ENCODE results near the gene TMEM114. TPM values are rescaled to one million over a fixed set of nuclear protein-coding genes. Genes with fewer than 3 reads are reported as not detected.
"Not testable (repeated sequence)": the region's sequence is repeated elsewhere in the genome, so short reads cannot be mapped to it uniquely, and the experiment has no call there.

Gene TMEM114
- total RNA-seq, 1 experiment from 2014 or later, result not detected

DNA sequence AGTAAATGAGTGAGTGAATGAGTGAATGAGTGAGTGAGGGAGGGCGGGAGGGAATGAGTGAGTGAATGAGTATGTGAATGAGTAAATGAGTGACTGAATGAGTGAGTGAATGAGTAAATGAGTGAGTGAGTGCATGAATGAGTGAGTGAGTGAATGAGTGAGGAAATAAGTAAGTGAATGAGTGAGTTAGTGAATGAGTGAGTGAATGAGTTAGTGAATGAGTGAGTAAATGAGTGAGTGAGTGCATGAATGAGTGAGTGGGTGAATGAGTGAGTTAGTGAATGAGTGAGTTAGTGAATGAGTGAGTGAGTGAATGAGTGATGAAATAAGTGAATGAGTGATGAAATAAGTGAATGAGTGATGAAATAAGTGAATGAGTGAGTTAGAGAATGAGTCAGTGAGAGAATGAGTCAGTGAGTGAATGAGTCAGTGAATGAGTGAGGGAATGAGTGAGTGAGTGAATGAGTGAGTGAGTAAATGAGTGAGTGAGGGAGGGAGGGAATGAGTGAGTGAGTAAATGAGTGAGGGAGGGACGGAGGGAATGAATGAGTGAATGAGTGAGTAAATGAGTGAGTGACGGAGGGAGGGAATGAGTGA is 26.3 kb downstream of the TMEM114 start:
- DNase-seq (ENCODE audit: low read depth); in situ Hi-C loops (cut with HindIII; ENCODE audit: low pct_unique_long_range_greater_than_20kb, low sequenced_read_pairs): not testable (repeated sequence)

DNA sequence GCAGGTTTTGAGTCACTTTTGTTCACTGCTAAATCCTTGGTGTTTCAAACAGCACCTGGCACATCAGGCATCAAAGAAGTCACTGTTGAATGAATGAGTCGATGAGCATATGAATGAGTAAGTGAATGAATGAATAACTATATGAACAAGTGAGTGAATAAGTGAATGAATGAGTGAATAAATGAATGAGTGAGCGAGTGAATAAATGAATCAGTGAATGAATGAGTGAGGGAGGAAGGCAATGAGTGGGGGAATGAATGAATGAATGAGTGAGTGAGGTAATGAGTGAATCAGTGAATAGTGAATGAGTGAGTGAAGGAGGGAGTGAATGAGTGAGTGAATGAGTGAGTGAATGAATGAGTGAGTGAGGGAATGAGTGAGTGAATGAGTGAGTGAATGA is 28.8 kb downstream of the TMEM114 start:
- DNase-seq (ENCODE audit: low read depth), result no peak
- in situ Hi-C loops (cut with HindIII; ENCODE audit: low pct_unique_long_range_greater_than_20kb, low sequenced_read_pairs), result no loop called here

DNA sequence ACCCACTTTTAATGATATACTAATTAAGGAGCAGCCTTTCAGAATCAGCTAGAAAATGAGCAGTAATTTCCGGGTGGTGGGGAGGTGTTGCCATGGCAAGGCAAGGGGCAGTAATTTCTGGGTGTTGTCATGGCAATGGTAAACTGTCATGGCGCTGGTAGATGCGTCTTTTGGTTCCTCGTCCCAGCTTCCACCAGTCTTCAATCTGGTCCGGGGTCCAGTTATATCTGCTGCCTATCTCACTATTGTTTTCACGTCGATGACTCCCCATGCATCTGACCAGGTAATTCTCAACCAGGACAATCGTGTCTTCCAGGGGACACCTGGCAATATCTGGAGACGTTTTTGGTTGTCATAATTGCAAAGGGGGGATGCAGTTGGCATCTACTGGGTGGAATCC is 34.9 kb downstream of the TMEM114 start:
- DNase-seq (ENCODE audit: low read depth), result no peak
- in situ Hi-C loops (cut with HindIII; ENCODE audit: low pct_unique_long_range_greater_than_20kb, low sequenced_read_pairs), result no loop called here

DNA sequence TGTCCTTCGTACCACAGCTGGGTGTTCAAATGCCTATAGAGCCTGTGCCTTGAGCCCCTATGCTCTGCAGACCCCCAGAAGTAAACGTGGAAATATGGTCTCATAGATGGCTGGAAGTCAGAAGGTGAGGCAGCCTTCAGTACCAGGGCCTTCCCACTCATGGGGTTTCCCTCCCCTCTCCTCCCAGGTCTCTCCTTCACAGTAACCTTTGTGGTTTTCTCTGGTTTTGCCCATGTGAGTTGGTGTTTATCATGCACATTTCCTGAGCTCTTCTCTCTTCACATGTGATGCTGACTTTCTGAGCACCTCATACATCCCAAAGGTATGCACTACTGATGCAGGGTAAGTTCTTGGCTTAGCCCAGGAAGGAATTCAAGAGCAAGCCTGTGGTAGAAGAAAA is 35.4 kb downstream of the TMEM114 start:
- DNase-seq (ENCODE audit: low read depth), result no peak
- in situ Hi-C loops (cut with HindIII; ENCODE audit: low pct_unique_long_range_greater_than_20kb, low sequenced_read_pairs), result no loop called here

DNA sequence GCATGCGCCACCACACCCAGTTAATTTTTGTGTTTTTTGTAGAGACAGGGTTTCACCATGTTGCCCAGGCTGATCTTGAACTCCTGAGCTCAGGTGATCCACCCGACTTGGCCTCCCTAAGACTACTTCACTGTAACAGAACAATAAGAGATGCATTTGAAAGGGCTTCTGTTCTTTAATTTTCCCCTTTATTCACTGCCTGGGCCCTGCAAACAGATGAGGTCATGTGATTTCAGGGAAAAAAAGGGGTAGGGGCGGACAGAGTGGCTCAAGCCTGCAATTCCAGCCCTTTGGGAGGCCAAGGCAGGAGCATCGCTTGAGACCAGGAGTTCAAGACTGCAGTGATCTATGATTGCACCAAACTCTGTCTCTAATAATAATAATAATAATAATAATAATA is 36.3 kb downstream of the TMEM114 start:
- in situ Hi-C loops (cut with HindIII; ENCODE audit: low pct_unique_long_range_greater_than_20kb, low sequenced_read_pairs), result no loop called here
- no peak for DNase-seq (ENCODE audit: low read depth)

DNA sequence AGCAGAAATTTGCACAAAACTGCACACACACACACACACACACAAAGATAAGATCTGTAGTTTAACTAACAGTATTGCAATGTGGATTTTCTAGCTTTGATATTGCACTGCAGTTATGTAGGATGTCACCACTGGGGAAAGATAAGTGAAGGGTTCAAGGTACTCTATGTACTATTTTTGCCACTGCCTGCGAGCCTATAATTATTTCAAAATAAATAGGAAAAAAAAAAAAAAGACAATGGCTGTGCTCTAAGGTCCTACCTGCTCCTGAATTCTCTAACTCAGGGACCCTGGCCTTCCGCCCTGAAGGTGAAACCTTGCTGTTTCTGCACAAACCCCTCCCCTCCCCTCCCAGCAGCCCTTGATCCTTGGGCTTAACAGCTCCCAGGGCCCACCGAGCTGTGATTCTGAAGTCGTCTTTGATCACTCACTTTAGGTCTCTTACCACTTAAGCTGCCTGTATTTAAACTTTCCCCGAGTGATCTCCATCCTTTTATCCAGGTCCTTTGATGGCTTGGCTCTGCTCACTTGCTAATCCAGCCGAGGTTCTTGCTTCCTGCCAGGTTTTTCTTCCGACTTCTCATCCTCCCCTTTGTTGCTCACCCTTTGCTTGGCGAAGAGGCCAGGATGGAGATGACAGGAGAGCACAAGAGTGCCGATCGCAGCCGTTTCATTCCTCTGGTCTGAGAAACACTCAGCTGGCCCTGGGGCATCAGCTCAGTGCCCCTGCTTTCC is 37.7 kb downstream of the TMEM114 start:
- no peak for DNase-seq (ENCODE audit: low read depth)
- in situ Hi-C loops (cut with HindIII; ENCODE audit: low pct_unique_long_range_greater_than_20kb, low sequenced_read_pairs), result no loop called here

DNA sequence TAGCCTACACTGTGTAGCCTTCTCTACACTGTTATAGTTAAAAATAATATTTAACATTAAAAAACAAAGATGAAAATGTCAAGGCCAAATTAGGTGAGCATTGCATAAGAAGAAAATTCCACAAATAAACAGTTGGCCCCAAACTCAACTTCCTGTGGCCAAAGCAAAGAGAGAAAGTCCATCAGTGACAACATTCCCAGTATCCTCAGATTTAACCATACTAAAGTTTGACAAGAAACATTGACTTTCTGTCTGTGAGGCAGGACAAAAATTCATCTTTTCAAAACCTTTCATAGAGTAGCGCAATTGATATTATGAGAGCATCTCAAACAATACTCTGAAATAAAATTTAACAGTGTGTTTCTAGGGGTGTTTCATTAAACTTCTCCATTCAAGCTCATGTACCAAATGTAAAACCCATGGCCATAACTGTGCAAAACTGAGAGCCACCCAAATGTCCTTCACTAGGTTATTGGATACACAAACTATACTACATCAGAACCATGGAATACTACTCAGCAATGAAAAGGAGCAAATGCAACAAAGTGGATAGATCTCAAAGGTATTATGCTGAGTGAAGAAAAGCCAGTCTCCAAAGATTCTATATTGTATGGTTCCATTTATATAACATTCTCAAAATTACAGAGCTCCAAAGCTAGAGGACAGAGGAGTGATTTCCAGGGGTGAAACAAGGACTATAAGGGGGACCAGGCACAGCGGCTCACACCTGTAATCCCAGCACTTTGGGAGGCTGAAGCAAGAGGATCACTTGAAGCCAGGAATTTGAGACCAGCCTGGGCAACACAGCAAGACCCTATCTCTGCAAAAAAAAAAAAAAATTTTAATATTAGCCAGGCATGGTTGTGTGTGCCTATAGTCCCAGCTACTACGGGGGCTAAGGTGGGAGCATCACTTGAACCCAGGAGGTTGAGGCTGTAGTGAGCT is 38.7 kb downstream of the TMEM114 start:
- no peak for DNase-seq (ENCODE audit: low read depth)
- in situ Hi-C loops (cut with HindIII; ENCODE audit: low pct_unique_long_range_greater_than_20kb, low sequenced_read_pairs), result no loop called here

DNA sequence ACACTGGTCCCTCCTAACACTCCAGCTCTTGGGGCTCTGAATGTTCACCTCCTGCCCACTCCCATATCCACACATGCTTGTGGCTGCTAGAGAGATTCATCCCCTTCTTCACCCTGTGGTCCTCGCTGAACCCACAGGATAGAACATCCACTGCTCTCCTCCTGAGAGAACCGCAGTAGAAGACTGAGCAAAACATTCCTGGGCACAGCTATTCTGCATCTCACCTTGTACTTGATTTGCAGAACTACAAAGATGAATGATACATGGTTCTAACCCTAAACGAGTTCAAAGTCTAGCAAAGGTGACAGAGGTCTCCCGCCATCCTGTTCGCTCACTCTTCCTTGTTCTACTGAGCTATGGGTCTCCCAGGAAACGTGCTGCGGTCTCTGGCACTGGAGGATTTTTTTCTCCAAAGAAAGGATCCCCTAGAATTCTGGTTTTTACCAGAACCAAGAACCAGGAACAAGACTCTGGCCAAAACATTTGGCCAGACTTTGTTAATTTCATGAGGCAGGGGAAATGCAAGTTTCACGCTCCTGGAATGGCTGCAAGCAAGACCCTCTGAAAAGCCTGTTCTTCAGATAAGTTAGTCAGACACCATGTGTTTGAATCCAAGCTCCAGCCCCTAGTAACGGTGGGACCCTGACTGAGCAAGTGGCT is 39.5 kb downstream of the TMEM114 start:
- in situ Hi-C loops (cut with HindIII; ENCODE audit: low pct_unique_long_range_greater_than_20kb, low sequenced_read_pairs), result no loop called here
- no peak for DNase-seq (ENCODE audit: low read depth)

DNA sequence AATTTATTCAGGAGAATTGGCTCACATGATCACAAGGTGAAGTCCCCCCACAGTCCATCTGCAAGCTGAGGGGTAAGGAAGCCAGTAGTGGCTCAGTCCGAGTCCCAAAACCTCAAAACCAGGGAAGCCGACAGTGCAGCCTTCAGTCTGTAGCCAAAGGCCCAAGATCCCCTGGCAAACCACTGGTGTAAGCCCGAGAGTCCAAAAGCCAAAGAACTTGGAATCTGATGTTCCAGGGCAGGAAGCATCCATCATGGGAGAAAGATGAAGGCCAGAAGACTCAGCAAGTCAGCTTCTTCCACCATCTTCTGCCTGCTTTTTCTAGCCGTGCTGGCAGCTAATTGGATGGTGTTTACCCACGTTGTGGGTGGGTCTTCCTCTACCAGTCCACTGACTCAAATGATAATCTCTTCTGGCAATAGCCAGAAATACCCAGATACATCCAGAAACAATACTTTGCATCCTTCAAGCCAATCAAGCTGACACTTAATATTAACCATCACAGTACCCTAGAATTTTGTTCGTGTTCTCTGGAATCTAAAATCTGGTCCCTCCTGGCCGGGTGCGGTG is 40.4 kb downstream of the TMEM114 start:
- in situ Hi-C loops (cut with HindIII; ENCODE audit: low pct_unique_long_range_greater_than_20kb, low sequenced_read_pairs), result no loop called here
- no peak for DNase-seq (ENCODE audit: low read depth)

DNA sequence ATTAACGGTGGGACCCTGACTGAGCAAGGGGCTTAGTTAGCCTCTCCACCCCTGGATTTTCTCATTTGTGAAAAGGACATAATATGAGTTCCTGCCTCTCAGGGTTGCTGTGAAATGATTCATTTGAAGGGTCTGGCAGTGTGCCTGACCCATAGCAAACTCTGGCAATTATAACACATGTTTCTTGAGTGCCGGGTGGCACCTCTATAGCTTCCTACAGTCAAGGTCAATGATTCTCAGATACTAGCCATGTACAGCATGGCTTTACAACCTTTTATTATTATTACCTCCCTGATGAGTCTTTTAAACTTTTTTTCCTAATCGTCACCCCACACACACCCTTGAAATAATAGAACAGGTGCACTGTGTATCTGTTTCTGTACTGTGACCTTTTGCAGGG is 42.1 kb downstream of the TMEM114 start:
- in situ Hi-C loops (cut with HindIII; ENCODE audit: low pct_unique_long_range_greater_than_20kb, low sequenced_read_pairs), result no loop called here
- DNase-seq (ENCODE audit: low read depth), result no peak

DNA sequence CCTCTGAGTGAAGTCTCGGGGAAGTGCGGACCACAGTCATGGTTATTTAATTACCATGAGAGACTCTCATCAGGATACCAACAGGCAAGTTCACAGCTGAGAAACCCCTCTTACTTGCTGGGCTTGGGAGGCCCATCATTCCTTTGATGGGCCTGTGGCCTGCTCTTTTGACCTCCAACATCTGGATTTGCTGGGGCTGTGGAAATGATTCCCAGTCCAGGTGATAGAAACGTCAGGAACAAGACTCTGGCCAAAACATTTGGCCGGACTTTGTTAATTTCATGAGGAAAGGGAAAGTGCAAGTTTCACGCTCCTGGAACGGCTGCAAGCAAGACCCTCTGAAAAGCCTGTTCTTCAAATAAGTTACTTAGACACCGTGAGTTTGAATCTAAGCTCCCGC is 42.5 kb downstream of the TMEM114 start:
- in situ Hi-C loops (cut with HindIII; ENCODE audit: low pct_unique_long_range_greater_than_20kb, low sequenced_read_pairs), result no loop called here
- DNase-seq (ENCODE audit: low read depth), result no peak

DNA sequence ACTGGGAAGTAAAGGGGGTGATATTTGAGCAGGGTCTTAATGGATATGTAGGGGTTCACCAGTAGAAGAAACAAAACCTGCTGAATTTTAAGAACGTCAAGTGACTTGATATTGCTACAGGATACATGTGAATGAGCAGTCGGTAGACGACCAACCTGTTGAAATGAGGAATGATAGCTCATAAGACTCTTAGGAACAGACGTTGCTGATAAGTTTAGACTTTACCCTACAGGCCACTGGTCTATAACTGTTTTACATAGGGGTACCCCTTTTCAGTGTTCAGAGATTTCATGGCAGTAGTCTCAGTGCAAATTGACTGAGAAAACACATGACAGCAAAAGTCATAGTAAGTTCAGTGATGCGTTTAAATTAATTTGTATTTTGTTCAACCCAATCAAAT is 45.9 kb downstream of the TMEM114 start:
- in situ Hi-C loops (cut with HindIII; ENCODE audit: low pct_unique_long_range_greater_than_20kb, low sequenced_read_pairs), result no loop called here
- no peak for DNase-seq (ENCODE audit: low read depth)

DNA sequence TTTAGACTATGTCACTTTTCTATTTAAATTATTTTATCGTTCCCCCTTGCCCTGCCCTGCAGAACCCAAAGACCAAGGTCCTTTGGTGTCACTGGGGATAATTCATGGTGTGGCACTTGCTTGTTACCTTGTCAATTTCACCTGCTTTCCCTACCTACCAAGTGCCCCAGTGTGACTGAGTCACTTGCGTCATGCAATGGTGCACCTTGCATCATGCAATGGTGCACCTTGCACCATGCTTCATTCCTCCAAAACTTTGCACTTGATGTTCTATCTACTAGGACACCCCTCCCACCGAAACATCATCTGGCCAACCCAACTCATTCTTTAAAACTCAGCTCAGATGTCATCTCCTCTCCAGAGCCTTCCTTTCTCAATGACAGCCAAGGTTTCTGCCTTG is 47.1 kb downstream of the TMEM114 start:
- in situ Hi-C loops (cut with HindIII; ENCODE audit: low pct_unique_long_range_greater_than_20kb, low sequenced_read_pairs), result no loop called here
- no peak for DNase-seq (ENCODE audit: low read depth)

DNA sequence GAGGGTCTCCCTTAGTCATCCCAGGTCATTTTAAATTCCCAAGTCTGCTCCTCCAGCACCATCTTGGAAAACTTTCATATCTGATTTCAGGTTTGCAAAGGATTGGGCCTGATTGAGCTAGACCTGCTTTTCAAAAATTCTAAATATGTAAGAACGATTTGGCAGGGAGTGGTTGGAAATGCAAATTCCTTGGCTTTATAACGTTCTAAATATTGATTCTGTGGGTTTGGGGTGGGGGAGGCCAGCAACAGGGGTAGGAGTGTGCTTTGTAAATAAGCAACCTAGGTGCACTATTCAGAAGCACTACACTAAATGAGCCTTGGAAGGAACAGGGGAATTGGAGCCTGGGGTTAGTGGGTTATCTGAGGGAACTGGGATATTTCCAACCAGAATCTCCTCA is 47.9 kb downstream of the TMEM114 start:
- in situ Hi-C loops (cut with HindIII; ENCODE audit: low pct_unique_long_range_greater_than_20kb, low sequenced_read_pairs), result no loop called here
- no peak for DNase-seq (ENCODE audit: low read depth)

DNA sequence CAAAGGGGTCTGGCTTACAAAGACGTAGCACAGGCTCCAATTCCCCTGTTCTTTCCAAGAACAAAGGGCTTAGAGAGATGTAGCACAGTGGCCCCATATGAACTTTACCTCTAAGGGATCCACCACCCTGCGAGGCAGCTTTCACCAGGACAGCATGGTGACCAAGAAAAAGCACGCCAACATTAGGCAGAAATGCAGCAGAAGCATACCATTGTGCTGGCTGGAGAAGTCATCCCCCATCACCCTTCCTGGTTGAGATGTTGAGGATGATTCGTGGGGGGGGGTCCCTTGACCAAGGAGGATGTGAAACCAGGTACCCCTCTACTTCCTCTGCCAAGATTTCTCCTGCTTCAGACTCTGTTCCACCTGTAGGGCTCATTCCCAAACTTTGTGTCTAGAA is 48.4 kb downstream of the TMEM114 start:
- no peak for DNase-seq (ENCODE audit: low read depth)
- in situ Hi-C loops (cut with HindIII; ENCODE audit: low pct_unique_long_range_greater_than_20kb, low sequenced_read_pairs), result no loop called here

DNA sequence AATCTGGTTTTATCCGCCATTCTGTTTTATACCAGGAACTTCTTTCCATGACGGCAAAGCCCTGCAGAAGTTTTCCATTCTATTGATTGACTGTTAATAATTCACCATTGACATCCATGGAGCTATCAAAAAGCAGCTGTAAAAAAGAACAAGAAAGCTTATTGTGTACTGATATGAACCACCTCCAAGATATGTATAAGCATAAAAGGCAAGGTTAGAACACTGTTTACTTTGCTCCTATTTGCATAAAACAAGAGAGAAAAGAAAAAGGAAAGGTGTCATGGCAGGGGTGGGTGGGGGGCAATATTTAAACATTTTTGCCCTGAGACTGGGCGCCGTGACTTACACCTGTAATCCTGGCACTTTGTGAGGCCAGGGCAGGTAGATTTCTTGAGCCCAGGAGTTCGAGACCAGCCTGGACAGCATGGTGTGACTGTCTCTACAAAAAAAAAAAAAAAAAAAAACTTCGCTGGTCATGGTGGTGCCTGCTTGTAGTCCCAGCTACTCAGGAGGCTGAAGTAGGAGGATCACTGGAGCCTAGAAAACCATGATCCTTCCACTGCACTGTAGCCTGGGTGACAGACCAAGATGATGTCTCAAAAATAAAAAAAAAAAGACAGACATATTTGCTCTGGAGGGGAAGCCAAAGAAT is 52.5 kb downstream of the TMEM114 start:
- in situ Hi-C loops (cut with HindIII; ENCODE audit: low pct_unique_long_range_greater_than_20kb, low sequenced_read_pairs), result no loop called here
- DNase-seq (ENCODE audit: low read depth), result no peak

DNA sequence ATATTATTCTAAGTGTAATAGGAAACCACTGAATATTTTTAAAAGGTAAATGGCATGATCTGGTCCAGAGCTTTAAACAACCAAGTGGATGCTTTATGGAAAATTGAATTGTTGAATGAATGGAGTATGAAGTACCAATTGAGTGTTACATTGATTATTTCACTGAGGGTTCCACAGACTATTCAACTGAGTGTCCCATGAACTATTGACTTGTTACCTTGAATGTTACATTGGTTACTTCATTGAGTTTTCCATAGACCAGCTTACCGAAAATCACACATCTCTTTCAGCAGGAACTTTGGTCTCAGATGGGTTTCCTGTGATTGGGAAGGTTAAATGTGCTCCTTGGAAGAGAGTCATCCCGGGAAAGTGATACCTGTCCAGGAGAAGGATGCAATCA is 56.8 kb downstream of the TMEM114 start:
- in situ Hi-C loops (cut with HindIII; ENCODE audit: low pct_unique_long_range_greater_than_20kb, low sequenced_read_pairs), result no loop called here
- no peak for DNase-seq (ENCODE audit: low read depth)

DNA sequence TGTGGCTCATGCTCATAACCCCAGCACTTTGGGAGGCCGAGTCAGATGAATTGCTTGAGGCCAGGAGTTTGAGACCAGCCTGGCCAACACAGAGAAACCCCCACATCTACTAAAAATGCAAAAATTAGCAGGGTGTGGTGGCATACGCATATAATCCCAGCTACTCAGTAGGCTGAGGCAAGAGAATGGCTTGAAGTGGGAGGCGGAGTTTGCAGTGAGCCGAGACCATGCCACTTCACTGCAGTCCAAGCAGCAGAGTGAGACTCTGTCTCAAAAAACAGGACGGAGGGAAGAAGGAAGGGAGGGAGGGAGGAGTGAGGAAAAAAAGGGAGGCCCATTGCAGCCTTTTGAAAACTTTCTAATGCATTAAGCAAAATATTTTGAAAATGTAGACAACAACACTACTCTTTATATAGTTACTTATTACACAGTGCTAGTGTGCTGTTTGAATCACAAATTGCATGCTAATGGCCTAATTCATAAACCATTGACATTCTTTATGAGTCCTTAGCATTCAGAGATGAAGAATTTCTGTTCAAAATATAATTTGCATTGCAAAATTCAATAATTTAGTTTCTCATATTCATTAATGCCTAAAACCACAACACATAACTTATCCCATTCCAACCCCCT is 59.4 kb downstream of the TMEM114 start:
- DNase-seq (ENCODE audit: low read depth), result no peak
- in situ Hi-C loops (cut with HindIII; ENCODE audit: low pct_unique_long_range_greater_than_20kb, low sequenced_read_pairs), result no loop called here
